Smooth muscle cell (in vitro differentiated cells): ENCODE measurements around the gene TWIST2. TPM values are rescaled to one million over a fixed set of nuclear protein-coding genes. Genes with fewer than 3 reads are reported as not detected.

Experiments
- DNase-seq: peaks from one replicate; lab custom pipeline; 2025; ENCODE audit not compliant: unreplicated experiment; lab: John Stamatoyannopoulos, UW
- H2AFZ ChIP-seq: fragments of 200-600 bp; sonication (generic); 2 replicates; pipeline ENCODE4 v1.6.0; 2016; ENCODE audit warnings: antibody characterized with exemption, low read depth, mild to moderate bottlenecking
- H3F3A ChIP-seq: fragments of 200-600 bp; sonication (generic); 2 replicates; pipeline ENCODE4 v1.6.0; 2017; ENCODE audit warnings: antibody characterized with exemption, low read depth
- H3K27ac ChIP-seq: fragments of 200-600 bp; sonication (generic); 2 replicates; pipeline ENCODE4 v1.5.1; 2016; ENCODE audit warnings: low read depth, mild to moderate bottlenecking
- H3K27me3 ChIP-seq: fragments of 200-600 bp; sonication (generic); 2 replicates; pipeline ENCODE4 v1.6.1; 2016; ENCODE audit warnings: low read depth, mild to moderate bottlenecking
- H3K36me3 ChIP-seq: fragments of 200-600 bp; sonication (generic); 2 replicates; pipeline ENCODE4 v1.5.1; 2016; ENCODE audit warnings: low read depth
- H3K4me1 ChIP-seq: fragments of 200-600 bp; sonication (generic); 2 replicates; pipeline ENCODE4 v1.5.1; 2016; ENCODE audit warnings: low read depth
- H3K4me2 ChIP-seq: fragments of 200-600 bp; sonication (generic); 2 replicates; pipeline ENCODE4 v1.6.0; 2016; ENCODE audit warnings: mild to moderate bottlenecking
- H3K4me3 ChIP-seq: fragments of 200-600 bp; sonication (generic); 2 replicates; pipeline ENCODE4 v1.5.1; 2016; ENCODE audit warnings: mild to moderate bottlenecking
- H3K79me2 ChIP-seq: fragments of 200-600 bp; sonication (generic); 2 replicates; pipeline ENCODE4 v1.6.0; 2016; ENCODE audit warnings: low read depth, mild to moderate bottlenecking
- H3K9ac ChIP-seq: fragments of 200-600 bp; sonication (generic); 2 replicates; pipeline ENCODE4 v1.6.0; 2016; ENCODE audit warnings: low read depth
- H3K9me3 ChIP-seq: fragments of 200-600 bp; sonication (generic); replicated peaks from 2 replicates; pipeline ENCODE4 v1.5.1; 2016; ENCODE audit warnings: low read depth
- H4K20me1 ChIP-seq: fragments of 200-600 bp; sonication (generic); 2 replicates; pipeline ENCODE4 v1.6.0; 2016; ENCODE audit warnings: low read depth
- WGBS: methylation state at CpG from one replicate; pipeline ENCODE4 v1.1.7; 2016; ENCODE audit warnings: low lambda C conversion rate; 5-methylcytosine and 5-hydroxymethylcytosine counted together
- polyA plus RNA-seq: library from polyadenylated mRNA; unstranded; fragments of >200 nt; fragmentation: Nextera tagmentation; extraction: Ambion mirVana; gene quantifications from 2 replicates; pipeline ENCODE4 v1.2.1, GENCODE V29; 2016
- total RNA-seq: library from RNA; depleted of rRNA; stranded (reverse); fragments of >200 nt; gene quantifications from 2 replicates; pipeline ENCODE4 v1.2.3, GENCODE V29; 2014
- TF ChIP-seq, protein P1 (sequence below): fragments of 200-600 bp; sonication (generic); IDR thresholded peaks from 2 replicates; pipeline ENCODE4 v1.5.1; 2017; ENCODE audit warnings: borderline replicate concordance, mild to moderate bottlenecking, antibody characterized with exemption; ENCODE audit not compliant: insufficient read depth, poor library complexity, severe bottlenecking

The TWIST2 gene
- total and polyA plus RNA-seq, 2 experiments from 2014 or later = 1.0 to 2.4 TPM

DNA sequence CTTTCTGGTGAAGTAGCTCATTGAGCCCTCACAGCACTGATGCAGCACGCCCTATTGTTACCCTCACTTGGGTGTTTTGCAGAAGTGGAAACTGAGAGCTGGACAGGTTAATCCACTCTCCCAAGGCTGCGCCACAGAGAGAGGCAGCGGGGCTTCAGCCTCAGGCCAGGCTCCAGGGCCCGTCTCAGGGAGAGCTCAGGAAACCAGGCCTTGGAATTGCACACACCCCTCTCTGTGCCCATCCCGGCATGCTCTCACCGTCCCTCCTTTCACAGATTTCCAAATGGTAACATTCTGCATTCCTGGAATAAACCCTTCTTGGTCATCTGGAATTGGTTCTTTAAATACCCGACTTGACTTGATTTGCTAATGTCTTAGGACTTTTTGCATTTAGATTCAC lies 51.5 kb downstream of the TWIST2 start:
- Histone ChIP-seq H3K4me2 (no peak overlapping the region), H3K79me2 (no peaks in the 10 kb centered on the region), H3K9ac (no peak overlapping the region), H2AFZ (no peak overlapping the region), H3K4me1 (peaks cover 5% of the 10 kb centered on the region), H3K9me3 (no peaks in the 10 kb centered on the region), H3F3A (no peaks in the 10 kb centered on the region), H4K20me1 (no peaks in the 10 kb centered on the region), H3K36me3 (no peaks in the 10 kb centered on the region), H3K27ac (no peak overlapping the region), H3K4me3 (no peak overlapping the region), H3K27me3 (no peaks in the 10 kb centered on the region)
- DNase-seq = no peak
- TF ChIP-seq, protein P1, sequence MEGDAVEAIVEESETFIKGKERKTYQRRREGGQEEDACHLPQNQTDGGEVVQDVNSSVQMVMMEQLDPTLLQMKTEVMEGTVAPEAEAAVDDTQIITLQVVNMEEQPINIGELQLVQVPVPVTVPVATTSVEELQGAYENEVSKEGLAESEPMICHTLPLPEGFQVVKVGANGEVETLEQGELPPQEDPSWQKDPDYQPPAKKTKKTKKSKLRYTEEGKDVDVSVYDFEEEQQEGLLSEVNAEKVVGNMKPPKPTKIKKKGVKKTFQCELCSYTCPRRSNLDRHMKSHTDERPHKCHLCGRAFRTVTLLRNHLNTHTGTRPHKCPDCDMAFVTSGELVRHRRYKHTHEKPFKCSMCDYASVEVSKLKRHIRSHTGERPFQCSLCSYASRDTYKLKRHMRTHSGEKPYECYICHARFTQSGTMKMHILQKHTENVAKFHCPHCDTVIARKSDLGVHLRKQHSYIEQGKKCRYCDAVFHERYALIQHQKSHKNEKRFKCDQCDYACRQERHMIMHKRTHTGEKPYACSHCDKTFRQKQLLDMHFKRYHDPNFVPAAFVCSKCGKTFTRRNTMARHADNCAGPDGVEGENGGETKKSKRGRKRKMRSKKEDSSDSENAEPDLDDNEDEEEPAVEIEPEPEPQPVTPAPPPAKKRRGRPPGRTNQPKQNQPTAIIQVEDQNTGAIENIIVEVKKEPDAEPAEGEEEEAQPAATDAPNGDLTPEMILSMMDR = no peak
- WGBS = 96% methylated on average over 7 of the region's 7 CpGs

DNA sequence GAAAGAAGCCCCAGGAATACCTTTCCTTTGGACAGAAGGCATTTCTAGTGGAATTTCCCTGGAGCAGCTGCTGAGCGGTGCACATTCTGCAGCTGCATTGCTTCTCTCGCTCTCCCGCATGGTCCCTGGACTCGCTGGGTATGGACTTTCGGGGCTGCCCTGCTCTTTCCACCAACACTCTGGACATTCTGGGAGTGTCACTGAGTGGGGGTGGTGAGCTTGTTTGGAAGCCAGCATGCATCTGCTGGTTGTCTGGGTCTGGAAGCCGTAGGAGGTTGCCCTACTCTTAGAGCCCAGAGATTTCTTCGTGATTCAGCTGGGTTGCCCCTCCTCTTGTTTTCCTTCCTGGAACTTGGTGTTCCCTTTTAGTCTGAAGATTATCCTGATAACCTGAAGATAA lies 52.6 kb downstream of the TWIST2 start:
- no peak overlapping the region for H2AFZ ChIP-seq
- TF ChIP-seq, protein P1 = no peak
- H3K4me2 ChIP-seq = no peak overlapping the region
- H3K9me3 ChIP-seq = no peaks in the 10 kb centered on the region
- DNase-seq = no peak
- H3K79me2 ChIP-seq = no peaks in the 10 kb centered on the region
- H3K27me3 ChIP-seq = no peaks in the 10 kb centered on the region
- 55% methylated on average over 7 of the region's 7 CpGs for WGBS
- no peak overlapping the region for H3K4me3 ChIP-seq
- no peak overlapping the region for H3K9ac ChIP-seq
- no peaks in the 10 kb centered on the region for H3F3A ChIP-seq
- H3K36me3 ChIP-seq = no peaks in the 10 kb centered on the region
- no peak overlapping the region for H3K27ac ChIP-seq
- H4K20me1 ChIP-seq = no peaks in the 10 kb centered on the region
- H3K4me1 ChIP-seq = peaks cover 4% of the 10 kb centered on the region

DNA sequence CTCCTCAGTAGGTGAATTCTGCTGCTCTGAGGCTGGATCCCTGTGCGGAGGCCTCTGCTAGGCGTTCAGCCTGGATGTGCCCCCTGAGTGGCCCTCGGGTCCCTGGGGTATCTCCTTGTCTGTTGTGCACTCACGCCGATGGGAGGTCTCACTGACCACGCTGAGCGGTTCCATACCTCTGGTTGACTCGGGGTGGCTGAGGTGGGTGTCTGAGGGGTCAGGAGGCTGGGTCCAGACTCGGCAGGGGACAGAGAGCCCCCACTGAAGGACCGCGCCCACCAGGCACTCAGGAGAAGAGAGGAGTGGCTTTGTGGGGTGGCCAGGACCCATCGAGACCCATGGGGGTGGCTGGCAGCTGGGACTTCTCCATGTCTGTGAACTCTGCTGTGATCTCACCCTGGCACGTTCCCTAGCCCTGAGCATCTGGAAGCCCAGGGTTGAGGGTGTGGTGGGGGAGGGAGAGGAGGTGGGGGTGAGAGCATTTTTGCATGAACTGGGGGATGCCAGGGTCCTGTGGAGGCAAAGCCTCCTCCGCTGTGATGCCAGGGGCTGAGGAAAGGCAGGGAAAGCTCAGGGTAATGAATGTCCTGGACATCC lies 53.7 kb downstream of the TWIST2 start:
- no peaks in the 10 kb centered on the region for H3K27me3 ChIP-seq
- H3K9me3 ChIP-seq = no peaks in the 10 kb centered on the region
- H3K79me2 ChIP-seq = no peaks in the 10 kb centered on the region
- no peaks in the 10 kb centered on the region for H3K36me3 ChIP-seq
- H3F3A ChIP-seq = no peaks in the 10 kb centered on the region
- WGBS = 90% methylated on average over 14 of the region's 14 CpGs
- no peak for DNase-seq
- no peak overlapping the region for H3K9ac ChIP-seq
- H3K27ac ChIP-seq = no peak overlapping the region
- no peak overlapping the region for H3K4me3 ChIP-seq
- H4K20me1 ChIP-seq = no peaks in the 10 kb centered on the region
- H2AFZ ChIP-seq = no peak overlapping the region
- H3K4me2 ChIP-seq = no peak overlapping the region
- no peaks in the 10 kb centered on the region for H3K4me1 ChIP-seq
- TF ChIP-seq, protein P1 = no peak

DNA sequence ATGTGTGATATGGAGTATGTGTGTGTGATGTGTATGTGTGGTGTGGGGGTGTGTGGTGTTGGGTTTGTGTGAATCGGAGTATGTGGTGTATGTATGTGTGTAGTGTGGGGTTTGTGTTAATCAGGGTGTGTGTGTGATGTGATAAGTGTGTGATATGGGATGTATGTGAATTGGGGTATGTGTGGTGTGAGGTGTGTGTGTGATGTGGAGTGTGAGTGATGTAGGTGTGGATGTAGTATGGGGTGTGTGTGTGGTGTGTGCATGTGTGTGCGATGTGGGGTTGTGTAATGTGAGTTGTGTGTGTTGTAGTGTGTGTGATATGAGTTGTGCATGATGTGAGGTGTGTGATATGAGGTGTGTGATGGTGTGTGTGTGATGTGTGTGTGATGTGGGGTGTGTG lies 54.4 kb downstream of the TWIST2 start:
- Histone ChIP-seq H2AFZ (no peak overlapping the region), H4K20me1 (no peaks in the 10 kb centered on the region), H3K36me3 (no peaks in the 10 kb centered on the region), H3K79me2 (no peaks in the 10 kb centered on the region), H3K4me2 (no peak overlapping the region), H3K9ac (no peak overlapping the region), H3K4me3 (no peak overlapping the region), H3F3A (no peaks in the 10 kb centered on the region), H3K27me3 (no peaks in the 10 kb centered on the region), H3K9me3 (no peaks in the 10 kb centered on the region), H3K27ac (no peak overlapping the region), H3K4me1 (no peaks in the 10 kb centered on the region)
- WGBS = 100% methylated on average over 2 of the region's 2 CpGs
- TF ChIP-seq, protein P1 = no peak
- no peak for DNase-seq
